Kidney epithelial cell (primary cell): ENCODE measurements around the gene ARSG. TPM values are rescaled to one million over a fixed set of nuclear protein-coding genes. Genes with fewer than 3 reads are reported as not detected.

Experiments
- DNase-seq: peaks from one replicate; pipeline ENCODE4 v3.0.0-alpha.2; 2010; ENCODE audit warnings: low read depth
- H3K27me3 ChIP-seq: 2 replicates; pipeline ENCODE4 v1.6.0; 2011; ENCODE audit warnings: low read length; ENCODE audit not compliant: control insufficient read depth, insufficient read depth
- H3K36me3 ChIP-seq: 2 replicates; pipeline ENCODE4 v1.5.1; 2011; ENCODE audit warnings: low read length; ENCODE audit not compliant: control insufficient read depth, insufficient read depth
- H3K4me3 ChIP-seq: 2 replicates; pipeline ENCODE4 v1.5.1; 2011; ENCODE audit warnings: low read depth, mild to moderate bottlenecking, control low read depth, low read length
- CTCF ChIP-seq: IDR thresholded peaks from 2 replicates; pipeline ENCODE4 v1.5.1; 2011; ENCODE audit warnings: mild to moderate bottlenecking, moderate library complexity, low read length, control low read depth, inconsistent platforms; ENCODE audit not compliant: insufficient read depth, poor library complexity, severe bottlenecking
- total RNA-seq: library from RNA; depleted of rRNA; stranded (reverse); fragments of >200 nt; gene quantifications from 2 replicates; pipeline ENCODE4 v1.2.3, GENCODE V29; 2015

ARSG gene
- total RNA-seq, 1 donor from 2014 or later: 2.9 TPM

GRCh38 chr17:68295086-68295485 is 3.8 kb downstream of the ARSG start:
- Histone ChIP-seq H3K27me3 (peaks cover 23% of the 10 kb centered on the region), H3K4me3 (no peak overlapping the region), H3K36me3 (no peaks in the 10 kb centered on the region)
- DNase-seq: no peak
- no peak for TF ChIP-seq CTCF

- peaks cover 15% of the 10 kb centered on the region for H3K27me3 ChIP-seq
- DNase-seq: no peak
- no peak for TF ChIP-seq CTCF
- no peaks in the 10 kb centered on the region for H3K36me3 ChIP-seq
- no peak overlapping the region for H3K4me3 ChIP-seq
Measured at GRCh38 chr17:68296217-68297191, 5.2 kb downstream of the ARSG start.

DNA sequence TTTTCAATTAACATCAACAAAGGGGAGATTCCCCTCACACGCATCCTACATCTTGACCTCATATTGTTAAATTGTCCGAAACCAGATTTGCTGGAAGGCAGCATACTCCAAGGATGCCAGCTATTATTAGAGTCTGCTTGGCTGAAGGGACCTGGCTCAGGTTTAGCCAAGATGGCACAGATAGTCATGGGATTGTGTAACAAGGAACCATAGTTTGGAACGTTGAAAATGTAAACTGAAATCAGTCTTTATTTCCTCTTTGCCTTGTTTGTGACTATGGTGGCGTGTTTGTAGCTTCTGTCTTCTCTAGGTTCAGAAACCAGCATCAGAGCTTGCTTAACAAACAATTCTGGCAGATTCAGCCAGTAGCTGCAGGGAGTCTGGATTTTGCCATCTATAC is 5.9 kb downstream of the ARSG start:
- no peaks in the 10 kb centered on the region for H3K36me3 ChIP-seq
- no peak for DNase-seq
- peaks cover 14% of the 10 kb centered on the region for H3K27me3 ChIP-seq
- H3K4me3 ChIP-seq: no peak overlapping the region
- TF ChIP-seq CTCF: no peak

DNA sequence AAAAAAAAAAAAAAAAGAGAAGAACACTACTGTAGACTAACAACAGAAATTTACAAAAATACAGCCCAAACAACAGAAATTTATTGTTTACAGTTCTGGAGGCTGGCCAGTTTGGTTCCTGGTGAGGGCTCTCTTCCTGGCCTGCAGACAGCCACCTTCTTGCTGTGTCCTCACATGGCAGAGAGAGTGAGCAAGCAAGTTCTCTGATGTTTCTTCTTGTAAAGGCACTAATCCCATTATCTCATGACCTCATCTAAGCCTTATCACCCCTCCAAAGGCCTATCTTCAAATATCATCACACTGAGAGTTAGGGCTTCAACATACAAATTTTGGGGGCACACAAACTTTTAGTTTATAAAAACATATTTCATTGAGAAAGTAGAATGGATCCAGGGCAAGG is 7.3 kb downstream of the ARSG start:
- H3K36me3 ChIP-seq: no peaks in the 10 kb centered on the region
- no peak for DNase-seq
- peaks cover 5% of the 10 kb centered on the region for H3K27me3 ChIP-seq
- no peak overlapping the region for H3K4me3 ChIP-seq
- TF ChIP-seq CTCF: no peak

GRCh38 chr17:68299817-68300216 is 8.5 kb downstream of the ARSG start:
- TF ChIP-seq CTCF: no peak
- DNase-seq: no peak
- no peaks in the 10 kb centered on the region for H3K36me3 ChIP-seq

GRCh38 chr17:68301438-68301959 is 10.2 kb downstream of the ARSG start:
- no peak for DNase-seq
- H3K36me3 ChIP-seq: no peaks in the 10 kb centered on the region
- H3K4me3 ChIP-seq: no peak overlapping the region
- TF ChIP-seq CTCF: no peak
- H3K27me3 ChIP-seq: no peaks in the 10 kb centered on the region

More at GRCh38 chr17:68299817-68300216, 8.5 kb downstream of the ARSG start:
- Histone ChIP-seq H3K27me3 (no peaks in the 10 kb centered on the region), H3K4me3 (no peak overlapping the region)
